Mucosa of descending colon (tissue), 3 donors: ENCODE results near the gene ITGA2B. TPM values are rescaled to one million over a fixed set of nuclear protein-coding genes. Genes with fewer than 3 reads are reported as not detected.
"Not testable (repeated sequence)": the region's sequence is repeated elsewhere in the genome, so short reads cannot be mapped to it uniquely, and the experiment has no call there.

Experiments used
- ATAC-seq: fragments of 200-7000 bp; cut with Tn5 transposase; one replicate; pipeline ENCODE4 v1.9.1; 2020; ENCODE audit warnings: mild to moderate bottlenecking, moderate library complexity
- DNase-seq, 3 donors: peaks; one replicate each; pipeline ENCODE4 v3.0.0-alpha.2; 2020
- H3K36me3 ChIP-seq: fragments of 200-600 bp; one replicate; pipeline ENCODE4 v1.8.0; 2021; ENCODE audit warnings: low read depth, mild to moderate bottlenecking
- H3K4me1 ChIP-seq: fragments of 200-600 bp; one replicate; pipeline ENCODE4 v1.8.0; 2021; ENCODE audit warnings: low read depth, mild to moderate bottlenecking
- H3K4me3 ChIP-seq: fragments of 200-600 bp; one replicate; pipeline ENCODE4 v1.8.0; 2021; ENCODE audit warnings: mild to moderate bottlenecking
- H3K9me3 ChIP-seq: fragments of 200-600 bp; one replicate; pipeline ENCODE4 v1.8.0; 2021; ENCODE audit warnings: mild to moderate bottlenecking
- CTCF ChIP-seq: fragments of 200-600 bp; IDR thresholded peaks from one replicate; pipeline ENCODE4 v1.8.0; 2022; ENCODE audit warnings: antibody characterized with exemption, mild to moderate bottlenecking
- intact Hi-C, 2 donors: fragments of 100-400 bp; cut with DNase I in 1 of 2; cut with micrococcal nuclease in 1 of 2; formaldehyde crosslinking; loops; one replicate each; pipeline versions ENCODE4 v1.11.0 to v1.11.1; 2022; cut with DNase I, micrococcal nuclease
- total RNA-seq, 3 donors: library from RNA; stranded (reverse); fragmentation: NEBNext Ultra II Directional in 2 of 3; extraction: Animal tissue kit (Norgen Biotek cat#: 25700) in 2 of 3; gene quantifications; one replicate each; pipeline versions ENCODE4 v1.2.1 to v1.2.4, GENCODE V29; 2021 to 2023
- donor health status: DM: no; HTN: no; CAD: no; lungs with moderate emphysema.
- donor health status: DM: no; HTN: no; CAD: no.
- donor health status: DM: no; HTN: yes; CAD: no.

The ITGA2B gene
- total RNA-seq, 3 donors from 2014 or later, result 0.26 to 0.79 (median 0.41) TPM

GRCh38 chr17:44351464-44351863 lies 38.0 kb downstream of the ITGA2B start:
- DNase-seq, result no peak
- intact Hi-C loops, result no loop called here
- no peaks in the 10 kb centered on the region for H3K9me3 ChIP-seq
- ATAC-seq, result no peak
- TF ChIP-seq CTCF, result no peak
- H3K4me1 ChIP-seq, result peaks cover 10% of the 10 kb centered on the region
- peaks cover 9% of the 10 kb centered on the region for H3K36me3 ChIP-seq
- H3K4me3 ChIP-seq, result no peak overlapping the region

GRCh38 chr17:44350733-44351226 lies 38.7 kb downstream of the ITGA2B start:
- intact Hi-C loops, result no loop called here
- TF ChIP-seq CTCF, result peak; percentile 82
- H3K9me3 ChIP-seq, result no peaks in the 10 kb centered on the region
- DNase-seq (peak; percentile 79 to 85 (median 80)), ATAC-seq (peak; percentile 75)
- peaks cover 16% of the 10 kb centered on the region for H3K4me1 ChIP-seq
- peaks cover 9% of the 10 kb centered on the region for H3K36me3 ChIP-seq
- H3K4me3 ChIP-seq, result no peak overlapping the region

- TF ChIP-seq CTCF, result no peak
- Histone ChIP-seq H3K36me3 (peaks cover 9% of the 10 kb centered on the region), H3K9me3 (no peaks in the 10 kb centered on the region), H3K4me3 (no peak overlapping the region), H3K4me1 (peaks cover 17% of the 10 kb centered on the region)
- DNase-seq (no peak), ATAC-seq (no peak)
- intact Hi-C loops, result no loop called here
Measured at GRCh38 chr17:44349553-44350070, 39.8 kb downstream of the ITGA2B start.

GRCh38 chr17:44348988-44349364 lies 40.5 kb downstream of the ITGA2B start:
- Histone ChIP-seq H3K36me3 (peaks cover 9% of the 10 kb centered on the region), H3K4me1 (peaks cover 22% of the 10 kb centered on the region), H3K9me3 (no peaks in the 10 kb centered on the region), H3K4me3 (no peak overlapping the region)
- no peak for ATAC-seq
- intact Hi-C loops, result no loop called here
- TF ChIP-seq CTCF, result no peak
- DNase-seq, result peak in 1 of 3 donors; percentile 52

GRCh38 chr17:44348234-44348987 lies 41.0 kb downstream of the ITGA2B start:
- H3K4me3 ChIP-seq, result no peak overlapping the region
- ATAC-seq (peak; percentile 2), DNase-seq (peak in 2 of 3 donors; percentile 44 to 65)
- H3K36me3 ChIP-seq, result peaks cover 9% of the 10 kb centered on the region
- peaks cover 22% of the 10 kb centered on the region for H3K4me1 ChIP-seq
- TF ChIP-seq CTCF, result no peak
- no peaks in the 10 kb centered on the region for H3K9me3 ChIP-seq
- intact Hi-C loops, result no loop called here

GRCh38 chr17:44347206-44348055 lies 42.0 kb downstream of the ITGA2B start:
- intact Hi-C loops, ATAC-seq, H3K9me3 ChIP-seq, H3K36me3 ChIP-seq, H3K4me3 ChIP-seq, DNase-seq: not testable (repeated sequence)
- H3K4me1 ChIP-seq, result peaks cover 22% of the 10 kb centered on the region
